ENCODE measurements around the gene BEAN1.

BEAN1 gene

DNA sequence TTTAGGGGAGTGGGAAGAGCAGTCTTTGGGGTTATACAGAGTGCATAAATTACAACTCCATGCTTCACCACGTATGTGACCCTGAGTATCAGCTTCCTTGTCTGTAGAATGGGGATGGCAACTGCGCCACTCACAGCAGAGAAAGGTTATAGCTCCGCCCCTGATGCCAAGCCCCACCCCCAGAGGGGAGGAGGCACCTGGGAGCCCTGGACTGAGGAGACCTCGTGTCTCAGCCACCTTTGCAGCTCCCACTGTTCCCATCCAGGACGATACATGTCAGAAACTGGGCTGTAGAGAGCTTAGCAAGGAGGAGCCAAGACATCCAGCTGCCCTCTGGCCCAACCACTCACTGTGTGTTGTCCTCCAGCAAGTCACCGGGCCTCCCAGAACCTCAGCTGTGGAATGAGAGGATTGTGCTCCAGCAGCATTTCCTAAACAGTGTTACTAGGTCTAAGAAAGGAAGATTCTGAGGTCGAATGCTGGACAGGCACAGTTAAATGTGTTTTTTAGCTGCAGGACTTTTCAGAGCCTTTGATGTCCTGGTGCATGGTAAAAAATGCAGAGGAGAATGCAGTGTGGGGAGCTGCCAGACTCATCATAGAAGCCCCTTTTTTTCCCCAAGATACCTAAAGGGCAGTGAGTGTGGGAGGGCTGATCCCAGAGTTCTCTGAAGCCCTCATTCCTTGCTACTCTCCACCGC lies 49.4 kb downstream of the BEAN1 start:
- H3K27ac ChIP-seq (ENCODE audit: insufficient read depth, low read length, poor library complexity, severe bottlenecking) = no peak overlapping the region
- H3K36me3 ChIP-seq (ENCODE audit: control insufficient read depth, insufficient read depth, low read length) = no peaks in the 10 kb centered on the region
- H3K4me3 ChIP-seq (ENCODE audit: insufficient read depth, low read depth, low read length, poor library complexity, severe bottlenecking) = no peak overlapping the region
- peak in 2 of 3 donors; percentile 10 to 20 for DNase-seq
- H3K9me3 ChIP-seq (ENCODE audit: control insufficient read depth, low read length) = no peaks in the 10 kb centered on the region
- H3K4me1 ChIP-seq (ENCODE audit: control insufficient read depth, insufficient read depth, low read length, poor library complexity, severe bottlenecking) = peaks cover 15% of the 10 kb centered on the region
- no peaks in the 10 kb centered on the region for H3K27me3 ChIP-seq (replicated peaks; ENCODE audit: control insufficient read depth, insufficient read depth, low read length, poor library complexity, severe bottlenecking)

GRCh38 chr16:66477028-66477515 lies 50.0 kb downstream of the BEAN1 start:
- no peaks in the 10 kb centered on the region for H3K36me3 ChIP-seq (ENCODE audit: control insufficient read depth, insufficient read depth, low read length)
- no peak overlapping the region for H3K27ac ChIP-seq (ENCODE audit: insufficient read depth, low read length, poor library complexity, severe bottlenecking)
- no peak overlapping the region for H3K4me3 ChIP-seq (ENCODE audit: insufficient read depth, low read depth, low read length, poor library complexity, severe bottlenecking)
- no peak for DNase-seq
- no peaks in the 10 kb centered on the region for H3K27me3 ChIP-seq (replicated peaks; ENCODE audit: control insufficient read depth, insufficient read depth, low read length, poor library complexity, severe bottlenecking)
- peaks cover 15% of the 10 kb centered on the region for H3K4me1 ChIP-seq (ENCODE audit: control insufficient read depth, insufficient read depth, low read length, poor library complexity, severe bottlenecking)
- no peaks in the 10 kb centered on the region for H3K9me3 ChIP-seq (ENCODE audit: control insufficient read depth, low read length)

DNA sequence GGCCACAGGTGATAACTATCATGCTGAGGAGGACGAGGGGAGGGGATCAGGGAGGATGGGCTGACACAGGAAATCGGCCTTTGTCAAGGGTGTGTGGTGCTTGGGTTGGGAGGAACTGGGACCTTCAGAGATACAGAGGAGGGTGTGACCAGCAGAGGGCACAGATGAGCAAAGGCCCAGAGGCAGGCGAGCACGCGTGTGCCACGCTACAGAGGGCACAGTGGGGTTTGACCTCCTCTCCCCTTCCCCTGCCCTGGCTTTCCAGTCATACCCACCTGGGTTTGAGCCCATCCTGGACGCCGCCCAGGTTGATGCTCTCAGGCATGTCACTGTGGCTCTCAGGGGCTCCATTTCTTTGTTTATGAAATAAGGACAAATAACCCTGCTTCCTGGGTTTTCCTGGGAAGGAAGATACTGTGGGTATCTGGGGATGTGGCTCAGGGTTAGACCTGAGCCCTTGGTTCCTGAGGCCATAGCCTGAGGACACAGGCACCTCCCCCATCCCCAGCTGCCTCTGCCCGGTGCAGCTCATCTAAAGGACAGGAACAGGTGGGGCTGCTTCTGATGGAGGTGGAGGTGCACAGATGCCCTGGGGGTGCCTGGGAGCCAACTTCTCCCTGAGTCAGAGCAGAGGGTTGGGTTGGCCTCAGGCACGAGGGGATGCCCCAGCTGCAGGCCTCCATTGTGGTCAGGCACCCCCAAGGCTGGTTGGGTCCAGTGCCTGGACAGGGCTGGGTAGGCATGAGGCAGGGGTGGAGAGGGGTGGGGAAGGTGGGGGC lies 51.8 kb downstream of the BEAN1 start:
- H3K27me3 ChIP-seq (replicated peaks; ENCODE audit: control insufficient read depth, insufficient read depth, low read length, poor library complexity, severe bottlenecking) = no peaks in the 10 kb centered on the region
- H3K9me3 ChIP-seq (ENCODE audit: control insufficient read depth, low read length) = no peaks in the 10 kb centered on the region
- DNase-seq = peak; percentile 48 to 65 (median 49)
- H3K27ac ChIP-seq (ENCODE audit: insufficient read depth, low read length, poor library complexity, severe bottlenecking) = no peak overlapping the region
- H3K4me1 ChIP-seq (ENCODE audit: control insufficient read depth, insufficient read depth, low read length, poor library complexity, severe bottlenecking) = peaks cover 13% of the 10 kb centered on the region
- H3K4me3 ChIP-seq (ENCODE audit: insufficient read depth, low read depth, low read length, poor library complexity, severe bottlenecking) = no peak overlapping the region
- no peaks in the 10 kb centered on the region for H3K36me3 ChIP-seq (ENCODE audit: control insufficient read depth, insufficient read depth, low read length)

- no peak overlapping the region for H3K4me3 ChIP-seq (ENCODE audit: insufficient read depth, low read depth, low read length, poor library complexity, severe bottlenecking)
- no peak for DNase-seq
- no peaks in the 10 kb centered on the region for H3K27me3 ChIP-seq (replicated peaks; ENCODE audit: control insufficient read depth, insufficient read depth, low read length, poor library complexity, severe bottlenecking)
- H3K9me3 ChIP-seq (ENCODE audit: control insufficient read depth, low read length) = no peaks in the 10 kb centered on the region
- no peak overlapping the region for H3K27ac ChIP-seq (ENCODE audit: insufficient read depth, low read length, poor library complexity, severe bottlenecking)
- peaks cover 10% of the 10 kb centered on the region for H3K4me1 ChIP-seq (ENCODE audit: control insufficient read depth, insufficient read depth, low read length, poor library complexity, severe bottlenecking)
- no peaks in the 10 kb centered on the region for H3K36me3 ChIP-seq (ENCODE audit: control insufficient read depth, insufficient read depth, low read length)
These were observed 52.7 kb downstream of the BEAN1 start for GRCh38 chr16:66479661-66480264.

GRCh38 chr16:66480265-66481080 lies 53.4 kb downstream of the BEAN1 start:
- no peaks in the 10 kb centered on the region for H3K9me3 ChIP-seq (ENCODE audit: control insufficient read depth, low read length)
- peaks cover 10% of the 10 kb centered on the region for H3K4me1 ChIP-seq (ENCODE audit: control insufficient read depth, insufficient read depth, low read length, poor library complexity, severe bottlenecking)
- no peak overlapping the region for H3K27ac ChIP-seq (ENCODE audit: insufficient read depth, low read length, poor library complexity, severe bottlenecking)
- no peaks in the 10 kb centered on the region for H3K27me3 ChIP-seq (replicated peaks; ENCODE audit: control insufficient read depth, insufficient read depth, low read length, poor library complexity, severe bottlenecking)
- DNase-seq = no peak
- H3K36me3 ChIP-seq (ENCODE audit: control insufficient read depth, insufficient read depth, low read length) = no peaks in the 10 kb centered on the region
- H3K4me3 ChIP-seq (ENCODE audit: insufficient read depth, low read depth, low read length, poor library complexity, severe bottlenecking) = no peak overlapping the region

DNA sequence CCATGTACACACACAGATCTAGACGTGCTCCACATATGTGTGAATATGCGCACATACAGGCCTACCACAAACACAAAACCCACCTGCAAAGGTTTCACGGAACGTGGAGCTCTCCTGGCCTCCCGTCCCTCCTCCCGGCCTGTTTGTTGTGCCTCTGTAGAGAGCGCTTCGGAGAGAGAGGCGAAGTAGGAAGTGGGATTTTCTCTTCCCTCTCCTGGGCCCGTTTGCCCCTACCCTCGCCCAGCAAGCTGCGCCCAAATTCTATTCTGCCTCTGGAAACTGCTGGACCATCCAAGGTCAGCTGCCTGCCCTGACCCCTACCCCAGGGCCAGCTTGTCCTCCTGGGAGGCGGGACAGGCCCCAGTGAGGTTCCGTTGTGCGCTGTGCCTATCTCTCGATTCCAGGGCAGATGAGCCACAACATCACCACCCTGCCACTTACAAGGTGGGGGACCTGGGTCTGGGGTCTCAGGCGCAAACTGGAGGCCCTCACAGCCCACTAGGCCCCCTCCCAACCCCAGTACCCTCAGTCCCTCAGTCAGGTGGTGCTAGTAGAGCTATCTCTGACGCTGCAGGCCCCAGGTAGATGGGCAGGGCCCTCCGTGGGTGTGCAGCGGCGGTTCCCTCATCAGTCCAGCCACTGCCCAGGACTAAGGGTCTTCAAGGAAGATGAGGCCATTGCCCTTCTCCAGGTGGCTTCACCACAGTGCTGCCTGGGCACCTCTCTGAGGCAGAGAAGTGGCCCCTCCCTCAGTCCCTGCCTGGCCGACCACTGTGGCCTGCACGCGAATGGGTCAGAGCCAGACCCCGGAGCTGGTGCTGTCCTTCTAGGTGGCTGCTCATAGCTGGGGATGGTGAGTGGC lies 54.2 kb downstream of the BEAN1 start:
- Histone ChIP-seq H3K4me3 (ENCODE audit: insufficient read depth, low read depth, low read length, poor library complexity, severe bottlenecking) (no peak overlapping the region), H3K4me1 (ENCODE audit: control insufficient read depth, insufficient read depth, low read length, poor library complexity, severe bottlenecking) (peaks cover 10% of the 10 kb centered on the region), H3K27ac (ENCODE audit: insufficient read depth, low read length, poor library complexity, severe bottlenecking) (no peak overlapping the region), H3K36me3 (ENCODE audit: control insufficient read depth, insufficient read depth, low read length) (no peaks in the 10 kb centered on the region), H3K9me3 (ENCODE audit: control insufficient read depth, low read length) (no peaks in the 10 kb centered on the region), H3K27me3 (replicated peaks; ENCODE audit: control insufficient read depth, insufficient read depth, low read length, poor library complexity, severe bottlenecking) (no peaks in the 10 kb centered on the region)
- DNase-seq = no peak

- H3K4me3 ChIP-seq (ENCODE audit: insufficient read depth, low read depth, low read length, poor library complexity, severe bottlenecking) = no peak overlapping the region
- no peaks in the 10 kb centered on the region for H3K27me3 ChIP-seq (replicated peaks; ENCODE audit: control insufficient read depth, insufficient read depth, low read length, poor library complexity, severe bottlenecking)
- no peak overlapping the region for H3K27ac ChIP-seq (ENCODE audit: insufficient read depth, low read length, poor library complexity, severe bottlenecking)
- H3K36me3 ChIP-seq (ENCODE audit: control insufficient read depth, insufficient read depth, low read length) = no peaks in the 10 kb centered on the region
- H3K4me1 ChIP-seq (ENCODE audit: control insufficient read depth, insufficient read depth, low read length, poor library complexity, severe bottlenecking) = peaks cover 10% of the 10 kb centered on the region
- DNase-seq = no peak
- H3K9me3 ChIP-seq (ENCODE audit: control insufficient read depth, low read length) = no peaks in the 10 kb centered on the region
These were observed 54.9 kb downstream of the BEAN1 start for GRCh38 chr16:66481943-66482390.

GRCh38 chr16:66483689-66484452 lies 56.8 kb downstream of the BEAN1 start:
- no peaks in the 10 kb centered on the region for H3K36me3 ChIP-seq (ENCODE audit: control insufficient read depth, insufficient read depth, low read length)
- H3K27ac ChIP-seq (ENCODE audit: insufficient read depth, low read length, poor library complexity, severe bottlenecking) = no peak overlapping the region
- DNase-seq = peak; percentile 38 to 62 (median 49)
- H3K4me3 ChIP-seq (ENCODE audit: insufficient read depth, low read depth, low read length, poor library complexity, severe bottlenecking) = no peak overlapping the region
- H3K27me3 ChIP-seq (replicated peaks; ENCODE audit: control insufficient read depth, insufficient read depth, low read length, poor library complexity, severe bottlenecking) = no peaks in the 10 kb centered on the region
- no peaks in the 10 kb centered on the region for H3K9me3 ChIP-seq (ENCODE audit: control insufficient read depth, low read length)
- H3K4me1 ChIP-seq (ENCODE audit: control insufficient read depth, insufficient read depth, low read length, poor library complexity, severe bottlenecking) = peaks cover 5% of the 10 kb centered on the region
